IMR-90 (cell line): Measurements from ENCODE around the gene HDAC10. TPM values are rescaled to one million over a fixed set of nuclear protein-coding genes. Genes with fewer than 3 reads are reported as not detected.

Experiments used
- ATAC-seq: fragments of 200-7000 bp; cut with Tn5 transposase; 2 replicates; pipeline ENCODE4 v1.9.1; 2020; ENCODE audit warnings: low read depth, mild to moderate bottlenecking, moderate library complexity
- BruUV-seq: library from RNA; stranded (reverse); fragments of 400-500 nt; replicated peaks from 2 replicates; lab custom pipeline; 2021; lab: Mats Ljungman, UMichigan
- CTCF ChIA-PET: fragments of 300-600 bp; formaldehyde crosslinking; extraction: SDS; loops from one replicate; lab custom pipeline; 2021; ENCODE audit warnings: antibody characterized with exemption; lab: Yijun Ruan, JAX
- POLR2A ChIA-PET: fragments of 300-600 bp; sonication (Branson Sonifier 250); formaldehyde crosslinking; loops from one replicate; lab custom pipeline; 2022; ENCODE audit warnings: antibody characterized with exemption; ENCODE audit not compliant: unreplicated experiment; lab: Charles Lee
- DNase-seq: peaks from one replicate; pipeline ENCODE4 v3.0.0; 2013
- H2AFZ ChIP-seq: replicated peaks from 2 replicates; pipeline ENCODE3; 2013; ENCODE audit warnings: low read length, mild to moderate bottlenecking; ENCODE audit not compliant: poor library complexity
- H2AK5ac ChIP-seq: 2 replicates; pipeline ENCODE4 v1.6.1; 2013; ENCODE audit warnings: low read depth, low read length, inconsistent platforms
- H2AK9ac ChIP-seq: replicated peaks from 2 replicates; pipeline ENCODE3; 2013; ENCODE audit warnings: mild to moderate bottlenecking, low read depth, low read length, moderate library complexity; ENCODE audit not compliant: poor library complexity
- H2BK120ac ChIP-seq: 2 replicates; pipeline ENCODE4 v1.6.1; 2013; ENCODE audit warnings: low read depth, low read length, inconsistent platforms
- H2BK15ac ChIP-seq: 3 replicates; pipeline ENCODE4 v1.6.1; 2013; ENCODE audit warnings: low read depth, low read length, inconsistent platforms
- H2BK20ac ChIP-seq: 2 replicates; pipeline ENCODE4 v1.6.1; 2013; ENCODE audit warnings: low read depth, mild to moderate bottlenecking, inconsistent platforms, low read length, moderate library complexity
- H2BK5ac ChIP-seq: 2 replicates; pipeline ENCODE4 v1.6.1; 2013; ENCODE audit warnings: mild to moderate bottlenecking, low read depth, low read length, inconsistent platforms; ENCODE audit not compliant: poor library complexity, severe bottlenecking
- H3K14ac ChIP-seq: replicated peaks from 2 replicates; pipeline ENCODE4 v1.6.1; 2013; ENCODE audit warnings: low read depth, low read length, inconsistent platforms
- H3K18ac ChIP-seq: 2 replicates; pipeline ENCODE4 v1.6.1; 2013; ENCODE audit warnings: low read depth, low read length, control low read depth
- H3K23ac ChIP-seq: 2 replicates; pipeline ENCODE4 v1.6.1; 2013; ENCODE audit warnings: low read depth, low read length, inconsistent platforms
- H3K27ac ChIP-seq: 2 replicates; pipeline ENCODE4 v1.5.1; 2013; ENCODE audit warnings: mild to moderate bottlenecking, control low read depth, low read length; ENCODE audit not compliant: insufficient read depth
- H3K27me3 ChIP-seq: 2 replicates; pipeline ENCODE4 v1.6.1; 2013; ENCODE audit warnings: low read length; ENCODE audit not compliant: control insufficient read depth, insufficient read depth
- H3K36me3 ChIP-seq: 2 replicates; pipeline ENCODE4 v1.6.1; 2013; ENCODE audit warnings: low read length, mixed read lengths; ENCODE audit not compliant: control insufficient read depth, insufficient read depth
- H3K4ac ChIP-seq: 2 replicates; pipeline ENCODE4 v1.6.1; 2013; ENCODE audit warnings: low read depth, low read length, inconsistent platforms
- H3K4me1 ChIP-seq: 2 replicates; pipeline ENCODE4 v1.6.1; 2013; ENCODE audit warnings: low read length, mixed read lengths; ENCODE audit not compliant: control insufficient read depth, insufficient read depth
- H3K4me2 ChIP-seq: 2 replicates; pipeline ENCODE4 v1.6.1; 2013; ENCODE audit warnings: low read depth, mild to moderate bottlenecking, control low read depth, low read length, moderate library complexity
- H3K4me3 ChIP-seq: 2 replicates; pipeline ENCODE4 v1.5.1; 2013; ENCODE audit warnings: low read depth, mild to moderate bottlenecking, control low read depth, low read length, moderate library complexity; ENCODE audit not compliant: insufficient read depth
- H3K56ac ChIP-seq: 2 replicates; pipeline ENCODE4 v1.6.1; 2013; ENCODE audit warnings: low read length, inconsistent platforms; ENCODE audit not compliant: insufficient read depth; ENCODE audit errors: extremely low read depth
- H3K79me1 ChIP-seq, 2 experiments: 2 replicates each; pipeline ENCODE4 v1.6.1; 2013; ENCODE audit warnings: low read length in 2 of 2, inconsistent platforms in 1 of 2, low read depth in 1 of 2
- H3K9ac ChIP-seq: 2 replicates; pipeline ENCODE4 v1.6.1; 2013; ENCODE audit warnings: low read depth, low read length, control low read depth
- H3K9me1 ChIP-seq: 2 replicates; pipeline ENCODE4 v1.6.1; 2013; ENCODE audit warnings: low read length, inconsistent platforms; ENCODE audit not compliant: insufficient read depth
- H3K9me3 ChIP-seq: 2 replicates; pipeline ENCODE4 v1.6.1; 2013; ENCODE audit warnings: low read length; ENCODE audit not compliant: control insufficient read depth, insufficient read depth
- H4K20me1 ChIP-seq: 2 replicates; pipeline ENCODE4 v1.6.1; 2013; ENCODE audit warnings: low read length, inconsistent platforms; ENCODE audit not compliant: insufficient read depth
- H4K5ac ChIP-seq: 2 replicates; pipeline ENCODE4 v1.6.1; 2013; ENCODE audit warnings: mild to moderate bottlenecking, low read depth, low read length, control low read depth
- H4K8ac ChIP-seq, 2 experiments: 2 replicates each; pipeline ENCODE4 v1.6.1; 2013; ENCODE audit warnings: low read depth in 2 of 2, low read length in 2 of 2, control low read depth in 1 of 2, inconsistent platforms in 1 of 2
- H4K91ac ChIP-seq: 2 replicates; pipeline ENCODE4 v1.6.1; 2013; ENCODE audit warnings: low read depth, low read length, inconsistent platforms; ENCODE audit not compliant: insufficient read depth
- BHLHE40 ChIP-seq: fragments of 150-350 bp; IDR thresholded peaks from 2 replicates; pipeline ENCODE4 v1.6.1; 2016; ENCODE audit warnings: mild to moderate bottlenecking, low read depth, low read length
- CEBPB ChIP-seq: IDR thresholded peaks from 2 replicates; pipeline ENCODE4 v1.6.1; 2012; ENCODE audit warnings: low read depth, low read length, improper control_type of control experiment
- CHD1 ChIP-seq: IDR thresholded peaks from 2 replicates; pipeline ENCODE4 v1.6.1; 2012; ENCODE audit warnings: low read depth, low read length, improper control_type of control experiment
- ELK1 ChIP-seq: fragments of 150-350 bp; IDR thresholded peaks from 2 replicates; pipeline ENCODE4 v1.6.1; 2016; ENCODE audit warnings: low read depth, mild to moderate bottlenecking, low read length, moderate library complexity, borderline replicate concordance
- MAFK ChIP-seq: IDR thresholded peaks from 2 replicates; pipeline ENCODE4 v1.6.1; 2012; ENCODE audit warnings: low read depth, low read length, improper control_type of control experiment
- MAZ ChIP-seq: IDR thresholded peaks from 2 replicates; pipeline ENCODE4 v1.6.1; 2012; ENCODE audit warnings: low read depth, mild to moderate bottlenecking, low read length, improper control_type of control experiment, moderate library complexity, borderline replicate concordance
- MXI1 ChIP-seq: IDR thresholded peaks from 2 replicates; pipeline ENCODE4 v1.6.1; 2012; ENCODE audit warnings: low read depth, mild to moderate bottlenecking, low read length, moderate library complexity, borderline replicate concordance
- NFE2L2 ChIP-seq: fragments of 150-350 bp; IDR thresholded peaks from 2 replicates; pipeline ENCODE4 v1.6.1; 2016; ENCODE audit warnings: low read depth, mild to moderate bottlenecking, low read length
- POLR2A ChIP-seq: IDR thresholded peaks from 2 replicates; pipeline ENCODE4 v1.6.1; 2012; ENCODE audit warnings: mild to moderate bottlenecking, low read depth, low read length
- RAD21 ChIP-seq: IDR thresholded peaks from 2 replicates; pipeline ENCODE4 v1.6.1; 2012; ENCODE audit warnings: low read length, improper control_type of control experiment
- RCOR1 ChIP-seq: IDR thresholded peaks from 2 replicates; pipeline ENCODE4 v1.6.1; 2012; ENCODE audit warnings: mild to moderate bottlenecking, low read length, improper control_type of control experiment; ENCODE audit not compliant: insufficient replicate concordance
- RFX5 ChIP-seq: IDR thresholded peaks from 2 replicates; pipeline ENCODE4 v1.8.0; 2012; ENCODE audit warnings: low read depth, mild to moderate bottlenecking, low read length, moderate library complexity
- SMC3 ChIP-seq: fragments of 150-350 bp; IDR thresholded peaks from 2 replicates; pipeline ENCODE4 v1.6.1; 2016; ENCODE audit warnings: low read depth, mild to moderate bottlenecking, antibody characterized with exemption, low read length, moderate library complexity
- USF2 ChIP-seq: fragments of 150-350 bp; IDR thresholded peaks from 2 replicates; pipeline ENCODE4 v1.6.1; 2017; ENCODE audit warnings: mild to moderate bottlenecking, antibody characterized with exemption, low read length, low read depth
- WGBS, 2 experiments: methylation state at CpG; one replicate each; pipeline versions ENCODE4 v1.1.5 to v1.1.7; 2013; ENCODE audit warnings: missing lambda C conversion rate in 2 of 2; ENCODE audit not compliant: insufficient read length in 1 of 2; ENCODE audit errors: extremely low coverage in 2 of 2; 5-methylcytosine and 5-hydroxymethylcytosine counted together
- dilution Hi-C: fragments of 300-500 bp; cut with HindIII; formaldehyde crosslinking; loops from one replicate; pipeline ENCODE4 v1.14.3; 2018; ENCODE audit warnings: low sequenced_read_pairs; ENCODE audit not compliant: unreplicated experiment
- in situ Hi-C: fragments of 300-500 bp; cut with MboI; formaldehyde crosslinking; loops from 3 replicates; pipeline ENCODE4 v1.14.3; 2019; ENCODE audit warnings: low sequenced_read_pairs, inconsistent platforms, mixed read lengths
- intact Hi-C: fragments of 100-400 bp; cut with micrococcal nuclease; formaldehyde crosslinking; loops from 2 replicates; pipeline ENCODE4 v1.10.0; 2022
- polyA plus RNA-seq, 3 experiments: library from polyadenylated mRNA; depleted of rRNA; stranded (reverse); fragments of >200 nt; gene quantifications; 2 replicates each; pipeline ENCODE4 v1.2.3, GENCODE V29; 2012; ENCODE audit warnings: low replicate concordance in 1 of 3
- total RNA-seq: library from RNA; depleted of rRNA; stranded (reverse); fragments of >200 nt; gene quantifications from 2 replicates; pipeline ENCODE4 v1.2.3, GENCODE V29; 2012
- TF ChIP-seq, protein P1 (sequence below): conservative IDR thresholded peaks from 2 replicates; pipeline ENCODE4 v1.5.1; 2012; ENCODE audit warnings: mild to moderate bottlenecking, low read depth, low read length, improper control_type of control experiment

The HDAC10 gene
- total and polyA plus RNA-seq, 2 of the 4 experiments (the other 2 are of a cell fraction), result 3.9 to 35.7 TPM

DNA sequence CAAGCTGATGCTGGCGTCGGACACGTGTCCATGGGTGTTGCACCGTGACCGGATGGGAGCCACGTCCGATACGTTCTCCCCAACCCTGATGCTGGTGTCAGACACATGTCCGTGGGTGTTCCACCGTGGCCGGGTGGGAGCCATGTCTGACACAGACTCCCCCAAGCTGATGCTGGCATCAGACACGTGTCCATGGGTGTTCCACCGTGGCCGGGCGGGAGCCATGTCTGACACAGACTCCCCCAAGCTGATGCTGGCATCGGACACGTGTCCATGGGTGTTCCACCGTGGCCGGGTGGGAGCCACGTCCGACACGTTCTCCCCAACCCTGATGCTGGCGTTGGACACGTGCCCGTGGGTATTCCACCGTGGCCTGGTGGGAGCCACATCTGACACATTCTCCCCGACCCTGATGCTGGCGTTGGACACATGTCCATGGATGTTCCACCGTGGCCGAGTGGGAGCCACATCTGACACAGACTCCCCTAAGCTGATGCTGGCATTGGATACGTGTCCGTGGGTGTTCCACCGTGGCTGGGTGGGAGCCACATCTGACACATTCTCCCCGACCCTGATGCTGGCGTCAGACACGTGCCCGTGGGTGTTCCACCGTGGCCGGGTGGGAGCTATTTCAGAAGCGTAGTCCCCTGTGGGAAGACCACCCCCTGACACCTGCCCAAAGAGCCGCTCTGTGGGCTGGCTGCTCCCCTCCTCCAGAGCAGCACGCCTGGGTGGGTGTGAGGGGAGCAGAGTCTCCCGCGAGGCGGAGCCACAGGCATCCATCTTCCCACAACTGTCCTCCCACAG lies 30.3 kb downstream of the HDAC10 start:
- WGBS, 2 experiments, result 97% methylated on average over 29 of the region's 45 CpGs; no CpG with 5 or more reads in 1 of the 2 experiments
- H2BK20ac ChIP-seq, result no peak overlapping the region
- no TSS peak for BruUV-seq
- no peak overlapping the region for H3K18ac ChIP-seq
- peaks cover 26% of the 10 kb centered on the region for H4K20me1 ChIP-seq
- no peak overlapping the region for H2BK120ac ChIP-seq
- ATAC-seq (no peak), DNase-seq (no peak)
- no peaks in the 10 kb centered on the region for H3K27me3 ChIP-seq
- H2BK5ac ChIP-seq, result no peak overlapping the region
- H2AFZ ChIP-seq, result no peak overlapping the region
- H4K8ac ChIP-seq, result no peak overlapping the region
- no peak overlapping the region for H2AK9ac ChIP-seq
- peaks cover 3% of the 10 kb centered on the region; the same call in 1 of the 2 replicates for H3K9me1 ChIP-seq
- TF ChIP-seq RFX5 (no peak), BHLHE40 (no peak), MXI1 (no peak), CHD1 (no peak), POLR2A (no peak), MAZ (no peak), NFE2L2 (no peak), USF2 (no peak), CEBPB (no peak), RAD21 (no peak), MAFK (no peak), ELK1 (no peak), RCOR1 (no peak), SMC3 (no peak)
- TF ChIP-seq, protein P1, sequence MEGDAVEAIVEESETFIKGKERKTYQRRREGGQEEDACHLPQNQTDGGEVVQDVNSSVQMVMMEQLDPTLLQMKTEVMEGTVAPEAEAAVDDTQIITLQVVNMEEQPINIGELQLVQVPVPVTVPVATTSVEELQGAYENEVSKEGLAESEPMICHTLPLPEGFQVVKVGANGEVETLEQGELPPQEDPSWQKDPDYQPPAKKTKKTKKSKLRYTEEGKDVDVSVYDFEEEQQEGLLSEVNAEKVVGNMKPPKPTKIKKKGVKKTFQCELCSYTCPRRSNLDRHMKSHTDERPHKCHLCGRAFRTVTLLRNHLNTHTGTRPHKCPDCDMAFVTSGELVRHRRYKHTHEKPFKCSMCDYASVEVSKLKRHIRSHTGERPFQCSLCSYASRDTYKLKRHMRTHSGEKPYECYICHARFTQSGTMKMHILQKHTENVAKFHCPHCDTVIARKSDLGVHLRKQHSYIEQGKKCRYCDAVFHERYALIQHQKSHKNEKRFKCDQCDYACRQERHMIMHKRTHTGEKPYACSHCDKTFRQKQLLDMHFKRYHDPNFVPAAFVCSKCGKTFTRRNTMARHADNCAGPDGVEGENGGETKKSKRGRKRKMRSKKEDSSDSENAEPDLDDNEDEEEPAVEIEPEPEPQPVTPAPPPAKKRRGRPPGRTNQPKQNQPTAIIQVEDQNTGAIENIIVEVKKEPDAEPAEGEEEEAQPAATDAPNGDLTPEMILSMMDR, result no peak
- no peak overlapping the region for H2BK15ac ChIP-seq
- no peaks in the 10 kb centered on the region for H3K9me3 ChIP-seq
- H3K4ac ChIP-seq, result no peak overlapping the region
- H3K4me2 ChIP-seq, result no peak overlapping the region
- no peaks in the 10 kb centered on the region for H3K4me1 ChIP-seq
- H2AK5ac ChIP-seq, result no peak overlapping the region
- peaks cover 83% of the 10 kb centered on the region for H3K36me3 ChIP-seq
- ChIA-PET POLR2A (no interaction called here), CTCF (no interaction called here)
- no peak overlapping the region for H3K23ac ChIP-seq
- in situ Hi-C loops, result loop anchor here (25.0 kb wide), 1 partner anchor 409 kb away; no protein-coding TSS in a partner anchor
- no peak overlapping the region for H4K5ac ChIP-seq
- no peak overlapping the region for H3K9ac ChIP-seq
- intact Hi-C loops, result no loop called here
- H3K14ac ChIP-seq, result no peak overlapping the region
- peaks cover 6 to 13% of the 10 kb centered on the region in 2 experiments; a peak in 2 of 4 replicates for H3K79me1 ChIP-seq
- no peak overlapping the region for H3K4me3 ChIP-seq
- no peak overlapping the region for H4K91ac ChIP-seq
- dilution Hi-C loops, result no loop called here
- H3K27ac ChIP-seq, result no peak overlapping the region
- H3K56ac ChIP-seq, result no peak overlapping the region
